Stimulated activated CD8-positive, alpha-beta memory T cell treated with anti-CD3 and anti-CD28 coated beads, Interleukin-4, amount 100 ng/mL, for 48 hours (primary cell): Measurements from ENCODE around the gene BRMS1.
"Not testable (repeated sequence)": the region's sequence is repeated elsewhere in the genome, so short reads cannot be mapped to it uniquely, and the experiment has no call there.

Experiments used
- DNase-seq: peaks from one replicate; pipeline ENCODE4 v3.0.0-alpha.2; 2020

The BRMS1 gene

DNA sequence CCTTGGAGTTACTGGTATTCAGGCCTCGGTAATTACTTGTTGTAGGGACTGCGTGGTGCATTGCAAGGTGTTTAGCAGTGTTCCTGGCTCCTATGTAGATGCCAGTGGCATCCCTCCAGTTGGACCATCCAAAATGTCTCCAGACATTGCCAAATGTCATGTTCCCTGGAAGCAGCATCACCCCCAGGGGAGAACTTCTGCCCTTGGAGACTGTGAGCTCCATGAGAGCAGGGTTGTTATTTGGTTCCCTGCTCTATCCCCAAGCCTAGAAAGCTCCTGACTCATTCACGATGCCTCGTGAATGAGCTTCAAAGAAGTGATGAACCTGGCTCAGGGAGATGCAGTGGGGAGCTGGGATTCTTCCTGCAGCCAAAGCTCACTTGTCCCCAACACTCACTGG is 23.3 kb downstream of the BRMS1 start:
- DNase-seq, result no peak

- DNase-seq, result not testable (repeated sequence)
Measured at GRCh38 chr11:66320748-66321147, 24.2 kb downstream of the BRMS1 start.

- DNase-seq, result not testable (repeated sequence)
Measured at GRCh38 chr11:66320289-66320688, 24.6 kb downstream of the BRMS1 start.

GRCh38 chr11:66318600-66318970 is 26.3 kb downstream of the BRMS1 start:
- no peak for DNase-seq

DNA sequence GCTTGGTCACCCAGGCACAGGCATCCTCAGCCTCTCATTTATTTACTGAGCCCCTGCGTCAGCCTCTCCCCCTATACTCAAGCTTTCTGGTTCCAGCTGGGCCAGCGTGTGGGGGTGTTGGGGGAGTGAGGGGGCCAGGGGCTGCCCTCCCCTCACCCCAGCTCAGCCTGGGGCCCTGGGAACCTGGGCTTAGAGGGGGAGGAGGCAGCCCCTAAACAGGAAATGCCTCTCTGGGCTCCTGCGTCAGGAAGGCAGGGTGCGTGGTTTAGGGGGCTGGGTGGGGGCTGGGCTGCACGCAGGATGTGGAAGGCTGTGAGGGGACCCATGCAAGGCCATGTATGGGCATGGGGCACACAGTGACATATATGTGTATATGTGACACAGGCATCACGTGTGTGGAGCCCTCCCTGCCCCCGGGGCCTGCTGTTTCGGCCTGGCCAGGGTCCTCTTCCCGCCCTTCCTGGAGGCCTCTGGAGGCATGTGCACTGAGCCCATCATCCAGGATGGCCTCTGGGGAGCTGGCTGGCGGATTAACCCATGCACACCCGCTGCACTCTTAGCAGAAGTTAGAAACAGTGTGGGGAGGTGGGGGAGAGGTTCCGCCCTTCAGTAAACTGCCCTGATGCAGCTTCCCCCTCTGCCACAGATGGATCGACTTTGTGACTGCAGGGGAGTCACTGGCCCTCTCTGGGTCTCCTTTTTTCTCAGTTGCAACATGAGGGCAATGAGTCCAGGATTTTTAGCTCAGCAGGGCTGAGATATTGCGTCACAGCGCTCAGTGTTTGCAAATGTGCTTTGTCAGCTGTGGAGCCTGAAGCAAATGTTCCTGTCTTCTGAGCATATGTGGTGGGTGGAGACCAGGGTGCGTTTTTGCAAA is 26.9 kb downstream of the BRMS1 start:
- DNase-seq, result peak; percentile 73

DNA sequence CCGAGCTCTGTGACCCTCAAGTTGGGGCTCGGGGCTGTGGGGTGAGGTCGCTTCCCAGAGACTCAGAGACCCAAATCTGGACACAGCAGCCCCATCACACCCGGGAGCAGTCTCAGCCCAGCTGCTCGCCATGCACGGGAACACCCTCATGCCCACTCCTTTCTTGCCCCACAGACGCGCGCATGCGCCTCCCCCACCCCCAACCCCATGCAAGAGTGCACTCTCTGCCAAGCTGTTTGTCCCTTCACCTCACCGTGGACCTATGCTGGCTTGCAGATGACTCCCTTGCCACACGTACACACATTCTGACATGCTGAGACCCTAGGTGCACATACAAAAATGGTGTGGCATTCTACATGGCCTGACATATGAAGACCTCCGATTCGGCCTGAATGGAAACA is 27.6 kb downstream of the BRMS1 start:
- peak; percentile 69 for DNase-seq

- peak; percentile 36 for DNase-seq
Measured at GRCh38 chr11:66316849-66317251, 28.1 kb downstream of the BRMS1 start, which contains the start of gene CD248. TSS of gene CD248 (minus strand) at chr11:66317044. CDS start at chr11:66317027, 17 bp downstream.

GRCh38 chr11:66315921-66316811 is 28.7 kb downstream of the BRMS1 start:
- peak; percentile 57 for DNase-seq

DNA sequence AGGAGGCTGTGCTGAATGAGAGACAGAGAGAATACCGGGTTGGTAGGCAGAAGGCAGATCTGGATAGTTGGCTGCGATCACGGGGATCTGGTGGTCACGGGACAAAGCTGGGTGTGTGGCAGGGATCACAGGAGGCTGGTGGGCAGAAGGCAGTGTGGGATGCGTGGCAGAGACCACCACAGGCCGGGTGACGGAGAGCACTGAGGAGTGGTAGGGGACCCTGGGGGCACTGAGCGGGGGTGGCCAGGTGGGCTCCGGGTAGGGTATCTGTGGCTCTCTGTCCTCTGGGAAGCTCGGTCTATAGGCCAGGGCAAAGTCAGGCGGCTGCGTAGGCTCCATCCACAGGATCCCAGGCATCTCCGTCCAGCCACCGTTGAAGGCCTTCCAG is 29.4 kb downstream of the BRMS1 start:
- no peak for DNase-seq

- no peak for DNase-seq
Measured at GRCh38 chr11:66314561-66315497, 30.1 kb downstream of the BRMS1 start.

DNA sequence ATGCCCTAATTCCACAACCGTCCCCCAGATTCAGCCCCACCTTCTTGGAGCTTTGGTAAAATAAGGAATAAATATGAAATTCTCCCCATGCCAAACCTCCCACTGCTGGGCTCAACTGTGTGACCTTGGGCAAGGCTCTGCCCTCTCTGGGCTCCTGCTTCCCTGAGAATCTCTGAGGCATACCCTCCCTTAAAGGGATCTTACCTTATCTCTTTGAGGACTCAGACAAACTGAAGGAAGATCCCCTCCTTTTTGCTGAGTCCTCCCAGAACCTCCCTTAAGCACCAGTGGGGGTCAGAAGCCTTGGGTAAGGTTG is 30.8 kb downstream of the BRMS1 start:
- no peak for DNase-seq

DNA sequence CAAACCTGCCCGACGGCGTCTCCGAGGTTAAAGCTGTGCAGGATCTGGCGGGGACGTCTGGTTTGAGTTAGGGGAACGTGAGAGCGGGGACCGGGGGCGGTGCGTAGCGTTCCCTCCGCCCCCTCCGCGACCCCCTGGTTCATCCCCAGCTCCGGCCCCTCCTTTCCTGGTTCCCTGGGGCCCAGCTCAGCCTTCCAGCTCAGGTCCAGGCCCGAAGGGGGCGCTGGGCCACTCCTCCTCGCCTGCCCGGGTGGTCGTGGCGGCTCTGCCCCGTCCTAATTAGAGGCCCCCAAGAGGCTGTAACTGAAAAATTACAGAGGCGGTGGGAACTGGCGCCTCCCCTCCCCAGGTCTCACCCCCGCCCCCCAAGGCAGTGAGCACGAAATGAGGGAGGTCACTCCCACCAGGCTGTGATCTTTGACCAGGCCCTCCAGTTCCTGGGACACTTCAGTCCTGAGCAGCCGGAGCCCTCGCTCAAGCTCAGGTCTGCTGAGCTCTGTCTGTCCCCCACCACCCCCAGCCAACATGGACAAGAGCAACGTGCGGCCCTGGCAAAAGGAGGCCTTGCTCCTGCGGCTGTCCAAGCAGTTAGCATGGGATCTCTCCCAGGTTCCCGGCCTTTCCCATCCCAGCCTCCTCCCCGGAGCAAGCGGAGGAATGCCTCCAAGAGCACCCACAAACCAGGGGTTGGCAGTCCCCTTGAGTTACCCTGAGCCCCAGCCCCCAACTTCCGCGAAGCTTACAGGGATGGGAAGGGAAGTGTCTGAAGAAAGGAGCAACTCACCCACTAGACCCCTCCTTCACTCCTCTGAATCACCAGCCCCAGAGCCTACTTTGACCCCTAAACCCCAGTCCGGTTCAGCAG is 31.4 kb downstream of the BRMS1 start:
- no peak for DNase-seq

GRCh38 chr11:66312549-66313320 is 32.2 kb downstream of the BRMS1 start:
- DNase-seq, result peak; percentile 99

GRCh38 chr11:66311965-66312548 is 32.8 kb downstream of the BRMS1 start:
- DNase-seq, result peak; percentile 98

- DNase-seq, result no peak
Measured at GRCh38 chr11:66311470-66311964, 33.4 kb downstream of the BRMS1 start.

GRCh38 chr11:66310803-66311440 is 34.0 kb downstream of the BRMS1 start:
- DNase-seq, result not testable (repeated sequence)

DNA sequence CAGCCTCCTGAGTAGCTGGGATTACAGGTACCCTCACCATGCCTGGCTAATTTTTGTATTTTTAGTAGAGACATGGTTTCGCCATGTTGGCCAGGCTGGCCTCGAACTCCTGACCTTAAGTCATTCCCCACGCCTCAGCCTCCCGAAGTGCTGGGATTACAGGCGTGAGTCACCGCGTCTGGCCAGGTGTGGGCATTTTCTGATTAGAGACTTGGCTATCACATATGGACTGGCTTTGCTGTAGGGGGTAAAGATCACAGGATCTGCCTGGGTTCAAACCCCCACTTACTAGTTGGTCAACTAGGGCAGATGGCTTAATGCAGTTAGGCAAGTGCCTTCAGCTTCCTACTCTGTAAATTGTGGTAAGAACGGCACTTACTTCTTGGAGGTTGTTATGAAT is 34.6 kb downstream of the BRMS1 start:
- no peak for DNase-seq

DNA sequence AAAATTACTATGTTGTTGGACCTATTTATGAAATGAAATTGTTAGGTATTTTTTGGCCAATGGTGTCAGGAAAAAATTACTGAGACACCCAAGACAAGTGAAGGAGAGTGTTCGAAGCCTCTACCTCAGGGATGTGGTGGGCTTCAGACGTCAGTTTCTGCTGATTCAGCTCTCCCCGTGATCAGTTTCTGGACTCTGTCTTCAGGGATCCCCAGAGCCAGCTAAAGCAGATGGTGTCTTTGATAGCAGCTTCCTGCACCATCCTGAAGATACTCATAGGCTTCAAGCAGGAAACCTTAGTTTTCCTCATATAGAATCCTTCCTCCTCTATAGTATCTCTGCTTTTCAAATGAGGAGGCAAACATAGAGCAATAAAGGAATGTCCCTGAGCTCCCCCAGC is 35.4 kb downstream of the BRMS1 start:
- no peak for DNase-seq

DNA sequence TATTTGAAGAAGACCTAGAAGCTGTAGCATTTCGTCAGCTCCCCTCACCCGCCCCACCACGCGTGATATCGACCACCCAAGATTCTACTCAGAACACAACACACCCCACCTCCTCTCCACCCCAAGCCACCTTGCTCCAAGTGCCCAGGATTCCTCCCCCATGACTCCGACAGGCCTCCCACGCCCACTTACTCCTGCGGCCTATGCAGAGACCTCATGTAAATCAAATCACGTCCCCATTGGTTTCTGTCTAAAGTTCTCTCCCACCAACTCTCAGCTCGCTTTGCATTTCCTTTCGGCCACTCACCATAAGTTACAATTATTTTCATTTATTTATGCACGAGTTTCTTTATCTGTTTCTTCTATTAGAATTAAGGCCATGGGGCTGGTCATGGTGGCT is 42.2 kb downstream of the BRMS1 start:
- no peak for DNase-seq

GRCh38 chr11:66299186-66299585 is 45.7 kb downstream of the BRMS1 start:
- no peak for DNase-seq
